Esophagus squamous epithelium (tissue), 4 donors: Measurements from ENCODE around the gene MYO3B.

Experiments used
- POLR2A ChIP-seq, 4 donors: fragments of 450-650 bp; IDR thresholded peaks; one replicate each; pipeline ENCODE4 v1.6.1; 2017; ENCODE audit warnings: antibody characterized with exemption in 4 of 4, mild to moderate bottlenecking in 4 of 4, moderate library complexity in 3 of 4
- TF ChIP-seq, protein P1 (sequence below), 6 experiments: fragments of 450-650 bp in 4 of 6; fragments of 200-600 bp in 2 of 6; sonication (generic) in 2 of 6; IDR thresholded peaks; one replicate each; pipeline ENCODE4 v1.5.1; 2016 to 2019; ENCODE audit warnings: antibody characterized with exemption in 6 of 6, mild to moderate bottlenecking in 4 of 6, moderate library complexity in 4 of 6

DNA sequence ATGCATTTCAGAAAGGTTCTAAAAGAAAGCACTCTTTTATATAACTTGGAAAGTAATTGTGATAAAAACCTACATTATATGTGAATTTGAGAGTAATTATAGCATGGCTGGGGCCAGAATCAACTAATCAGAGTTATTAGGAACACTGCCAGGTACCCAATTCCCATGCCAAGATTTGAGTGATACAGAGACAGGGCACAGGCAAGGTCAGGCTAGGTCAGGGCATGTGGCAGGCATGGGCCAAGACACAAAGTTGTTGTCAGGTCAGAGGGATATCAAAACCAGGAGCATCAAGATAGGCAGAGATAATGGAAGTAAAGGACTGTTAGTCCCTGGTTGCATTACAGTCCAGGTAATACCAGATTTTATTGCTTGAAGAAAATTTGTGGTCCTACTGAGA lies 87.4 kb downstream of the MYO3B start:
- no peak for TF ChIP-seq POLR2A (IDR thresholded peaks at IDR 0.05)
- TF ChIP-seq, protein P1, sequence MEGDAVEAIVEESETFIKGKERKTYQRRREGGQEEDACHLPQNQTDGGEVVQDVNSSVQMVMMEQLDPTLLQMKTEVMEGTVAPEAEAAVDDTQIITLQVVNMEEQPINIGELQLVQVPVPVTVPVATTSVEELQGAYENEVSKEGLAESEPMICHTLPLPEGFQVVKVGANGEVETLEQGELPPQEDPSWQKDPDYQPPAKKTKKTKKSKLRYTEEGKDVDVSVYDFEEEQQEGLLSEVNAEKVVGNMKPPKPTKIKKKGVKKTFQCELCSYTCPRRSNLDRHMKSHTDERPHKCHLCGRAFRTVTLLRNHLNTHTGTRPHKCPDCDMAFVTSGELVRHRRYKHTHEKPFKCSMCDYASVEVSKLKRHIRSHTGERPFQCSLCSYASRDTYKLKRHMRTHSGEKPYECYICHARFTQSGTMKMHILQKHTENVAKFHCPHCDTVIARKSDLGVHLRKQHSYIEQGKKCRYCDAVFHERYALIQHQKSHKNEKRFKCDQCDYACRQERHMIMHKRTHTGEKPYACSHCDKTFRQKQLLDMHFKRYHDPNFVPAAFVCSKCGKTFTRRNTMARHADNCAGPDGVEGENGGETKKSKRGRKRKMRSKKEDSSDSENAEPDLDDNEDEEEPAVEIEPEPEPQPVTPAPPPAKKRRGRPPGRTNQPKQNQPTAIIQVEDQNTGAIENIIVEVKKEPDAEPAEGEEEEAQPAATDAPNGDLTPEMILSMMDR (IDR thresholded peaks at IDR 0.05), result no peak
